Fibroblast of lung (primary cell): ENCODE results near the gene BLCAP. TPM values are rescaled to one million over a fixed set of nuclear protein-coding genes. Genes with fewer than 3 reads are reported as not detected.

Experiments used
- DNase-seq, 2 donors: peaks; one replicate each; pipeline versions ENCODE4 v3.0.0 to v3.0.0-alpha.2; 2010; ENCODE audit warnings: low read depth in 2 of 2
- H2AFZ ChIP-seq: 2 replicates; pipeline ENCODE4 v1.5.1; 2012; ENCODE audit warnings: low read length, control low read depth, inconsistent platforms
- H3K27ac ChIP-seq: 2 replicates; pipeline ENCODE4 v1.5.1; 2011; ENCODE audit warnings: low read length, control low read depth; ENCODE audit not compliant: insufficient read depth
- H3K27me3 ChIP-seq: 2 replicates; pipeline ENCODE4 v1.5.1; 2011; ENCODE audit warnings: mild to moderate bottlenecking, low read length; ENCODE audit not compliant: control insufficient read depth, insufficient read depth
- H3K36me3 ChIP-seq: 2 replicates; pipeline ENCODE4 v1.5.1; 2011; ENCODE audit warnings: low read length; ENCODE audit not compliant: control insufficient read depth, insufficient read depth
- H3K4me1 ChIP-seq: 2 replicates; pipeline ENCODE4 v1.5.1; 2011; ENCODE audit warnings: low read length; ENCODE audit not compliant: control insufficient read depth, insufficient read depth; ENCODE audit errors: extremely low read depth
- H3K4me2 ChIP-seq: 2 replicates; pipeline ENCODE4 v1.5.1; 2011; ENCODE audit warnings: low read length, control low read depth; ENCODE audit not compliant: insufficient read depth; ENCODE audit errors: extremely low read depth
- H3K4me3 ChIP-seq, 4 experiments: fragments of 200-600 bp in 1 of 4; sonication (generic) in 1 of 4; replicated peaks in 1 of 4; 2 replicates each; pipeline ENCODE4 v1.5.1; 2011 to 2016; ENCODE audit warnings: low read length in 4 of 4, low read depth in 3 of 4, mild to moderate bottlenecking in 3 of 4, control low read depth in 2 of 4, inconsistent platforms in 1 of 4, mixed read lengths in 1 of 4; ENCODE audit not compliant: insufficient read depth in 1 of 4; ENCODE audit errors: control extremely low read depth in 1 of 4
- H3K79me2 ChIP-seq: 2 replicates; pipeline ENCODE4 v1.5.1; 2012; ENCODE audit warnings: mild to moderate bottlenecking, low read length, inconsistent platforms; ENCODE audit not compliant: control insufficient read depth, insufficient read depth
- H3K9ac ChIP-seq: 2 replicates; pipeline ENCODE4 v1.5.1; 2011; ENCODE audit warnings: mild to moderate bottlenecking, low read length, control low read depth; ENCODE audit not compliant: insufficient read depth
- H3K9me3 ChIP-seq: 2 replicates; pipeline ENCODE4 v1.5.1; 2012; ENCODE audit warnings: low read depth, low read length; ENCODE audit not compliant: control insufficient read depth, insufficient read depth
- H4K20me1 ChIP-seq: 2 replicates; pipeline ENCODE4 v1.5.1; 2011; ENCODE audit warnings: low read length; ENCODE audit not compliant: control insufficient read depth, insufficient read depth; ENCODE audit errors: extremely low read depth
- CTCF ChIP-seq, 2 donors: IDR thresholded peaks in 1 of 2; conservative IDR thresholded peaks in 1 of 2; 1 replicate in 1 of 2; 2 replicates in 1 of 2; pipeline ENCODE4 v1.5.1; 2011 to 2012; ENCODE audit warnings: low read length in 2 of 2, control low read depth in 1 of 2, inconsistent platforms in 1 of 2, low read depth in 1 of 2, mild to moderate bottlenecking in 1 of 2
- EZH2 ChIP-seq: IDR thresholded peaks from 2 replicates; pipeline ENCODE4 v1.5.1; 2012; ENCODE audit warnings: low read length, control low read depth, mild to moderate bottlenecking; ENCODE audit errors: missing control alignments
- polyA plus RNA-seq, 2 donors: library from polyadenylated mRNA; depleted of rRNA in 1 of 2; stranded (reverse) in 1 of 2; unstranded in 1 of 2; fragments of >200 nt; gene quantifications; 2 replicates each; pipeline ENCODE4 v1.2.1, GENCODE V29; 2011 to 2012; ENCODE audit warnings: missing spikeins in 1 of 2
- total RNA-seq: library from RNA; depleted of rRNA; stranded (reverse); fragments of >200 nt; gene quantifications from 2 replicates; pipeline ENCODE4 v1.2.1, GENCODE V29; 2014

BLCAP gene
- total and polyA plus RNA-seq, 2 donors (not counting 1 experiment from before 2014, with no cell fraction given): 31.0 to 83.1 TPM

GRCh38 chr20:37519508-37520418, 7.9 kb downstream of the BLCAP start:
- Histone ChIP-seq H3K4me1 (peaks cover 9% of the 10 kb centered on the region), H3K4me2 (no peak overlapping the region), H3K79me2 (peaks cover 50% of the 10 kb centered on the region), H3K27ac (no peak overlapping the region), H3K27me3 (no peaks in the 10 kb centered on the region), H3K4me3 (no peak overlapping the region), H3K9ac (no peak overlapping the region), H3K36me3 (peaks cover 8% of the 10 kb centered on the region), H2AFZ (no peak overlapping the region), H4K20me1 (no peaks in the 10 kb centered on the region), H3K9me3 (no peaks in the 10 kb centered on the region)
- DNase-seq: no peak
- TF ChIP-seq CTCF (conservative IDR thresholded peaks at IDR 0.05 in 1 of 2, IDR thresholded peaks at IDR 0.05 in 1 of 2; ENCODE audit: low read depth in 1 of 2, low read length in 2 of 2) (no peak), EZH2 (no peak)

- H3K36me3 ChIP-seq: peaks cover 8% of the 10 kb centered on the region
- H3K79me2 ChIP-seq: peaks cover 41% of the 10 kb centered on the region
- no peaks in the 10 kb centered on the region for H3K9me3 ChIP-seq
- no peak overlapping the region for H3K4me3 ChIP-seq
- no peaks in the 10 kb centered on the region for H3K27me3 ChIP-seq
- DNase-seq: no peak
- H3K9ac ChIP-seq: no peak overlapping the region
- H4K20me1 ChIP-seq: no peaks in the 10 kb centered on the region
- no peak overlapping the region for H2AFZ ChIP-seq
- no peak overlapping the region for H3K4me2 ChIP-seq
- TF ChIP-seq CTCF (conservative IDR thresholded peaks at IDR 0.05 in 1 of 2, IDR thresholded peaks at IDR 0.05 in 1 of 2; ENCODE audit: low read depth in 1 of 2, low read length in 2 of 2) (no peak), EZH2 (no peak)
- peaks cover 8% of the 10 kb centered on the region for H3K4me1 ChIP-seq
- H3K27ac ChIP-seq: no peak overlapping the region
Observed at GRCh38 chr20:37518606-37519507, 8.8 kb downstream of the BLCAP start.

DNA sequence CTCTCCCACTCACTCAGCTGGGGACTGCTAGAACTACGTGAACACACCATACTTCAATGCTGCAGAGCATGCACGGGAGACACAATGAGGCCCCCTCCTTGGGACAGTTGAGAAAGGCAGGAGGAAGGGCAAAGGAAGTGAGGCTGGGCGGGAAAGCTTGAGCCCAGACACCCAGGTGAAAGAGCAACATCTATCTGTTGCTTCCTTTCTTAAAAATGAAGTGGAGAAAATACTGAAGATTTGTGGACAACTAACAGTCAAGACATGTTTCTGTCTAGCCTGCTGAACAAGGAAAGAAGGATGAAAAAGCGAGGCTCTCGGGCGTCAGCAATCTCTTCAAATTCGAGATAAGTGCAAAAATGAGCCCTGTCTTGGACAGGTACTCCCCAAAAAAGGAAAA, 9.6 kb downstream of the BLCAP start:
- H3K36me3 ChIP-seq: peaks cover 8% of the 10 kb centered on the region
- H3K4me2 ChIP-seq: no peak overlapping the region
- H3K9ac ChIP-seq: no peak overlapping the region
- no peak for DNase-seq
- TF ChIP-seq EZH2 (no peak), CTCF (conservative IDR thresholded peaks at IDR 0.05 in 1 of 2, IDR thresholded peaks at IDR 0.05 in 1 of 2; ENCODE audit: low read depth in 1 of 2, low read length in 2 of 2) (no peak)
- H3K9me3 ChIP-seq: no peaks in the 10 kb centered on the region
- H3K79me2 ChIP-seq: peaks cover 34% of the 10 kb centered on the region
- no peaks in the 10 kb centered on the region for H4K20me1 ChIP-seq
- H3K27me3 ChIP-seq: no peaks in the 10 kb centered on the region
- H3K4me1 ChIP-seq: peaks cover 8% of the 10 kb centered on the region
- no peak overlapping the region for H3K4me3 ChIP-seq
- no peak overlapping the region for H3K27ac ChIP-seq
- H2AFZ ChIP-seq: no peak overlapping the region
